Endothelial cell of umbilical vein (primary cell): ENCODE measurements around the gene CIROP. TPM values are rescaled to one million over a fixed set of nuclear protein-coding genes. Genes with fewer than 3 reads are reported as not detected.

ENCODE experiments used
- BruUV-seq: library from RNA; stranded (reverse); fragments of 400-500 nt; replicated peaks from 2 replicates; lab custom pipeline; 2021; lab: Mats Ljungman, UMichigan
- CTCF ChIA-PET: fragments of 300-600, 350-600 bp; sonication (Branson Sonifier 250); formaldehyde crosslinking; loops from one replicate; lab custom pipeline; 2021; ENCODE audit warnings: antibody characterized with exemption, inconsistent platforms; lab: Charles Lee
- POLR2A ChIA-PET: fragments of 300-600, 350-600 bp; sonication (Branson Sonifier 250); formaldehyde crosslinking; loops from one replicate; lab custom pipeline; 2021; ENCODE audit warnings: antibody characterized with exemption, inconsistent platforms; lab: Charles Lee
- DNase-seq: peaks from one replicate; pipeline ENCODE4 v3.0.0-alpha.2; 2011; ENCODE audit warnings: low read depth, low spot score
- FAIRE-seq: peaks from 2 replicates; lab custom pipeline; 2011; peaks lifted over from hg19 to GRCh38; lab: Jason Lieb, UNC
- H2AFZ ChIP-seq: 2 replicates; pipeline ENCODE4 v1.6.0; 2012; ENCODE audit warnings: low read depth, low read length, control low read depth, inconsistent platforms
- H3K27ac ChIP-seq: 2 replicates; pipeline ENCODE4 v1.5.1; 2011; ENCODE audit warnings: low read depth, mild to moderate bottlenecking, control low read depth, low read length, moderate library complexity; ENCODE audit not compliant: insufficient read depth
- H3K27me3 ChIP-seq, 2 experiments: 2 replicates each; pipeline versions ENCODE4 v1.6.0 to v1.6.1; 2011; ENCODE audit warnings: low read length in 2 of 2, mixed read lengths in 1 of 2; ENCODE audit not compliant: control insufficient read depth in 2 of 2, insufficient read depth in 2 of 2
- H3K36me3 ChIP-seq, 2 experiments: 2 replicates in 1 of 2; 3 replicates in 1 of 2; pipeline ENCODE4 v1.5.1; 2011; ENCODE audit warnings: low read length in 2 of 2, mild to moderate bottlenecking in 1 of 2, moderate library complexity in 1 of 2; ENCODE audit not compliant: control insufficient read depth in 2 of 2, insufficient read depth in 2 of 2; ENCODE audit errors: extremely low read depth in 1 of 2
- H3K4me1 ChIP-seq: 3 replicates; pipeline ENCODE4 v1.5.1; 2011; ENCODE audit warnings: mild to moderate bottlenecking, low read length; ENCODE audit not compliant: control insufficient read depth, insufficient read depth; ENCODE audit errors: extremely low read depth
- H3K4me2 ChIP-seq: 2 replicates; pipeline ENCODE4 v1.6.1; 2011; ENCODE audit warnings: low read length, control low read depth, mixed read lengths; ENCODE audit not compliant: insufficient read depth
- H3K4me3 ChIP-seq, 3 experiments: fragments of 200-600 bp in 1 of 3; sonication (generic), shearing (Covaris generic) in 1 of 3; replicated peaks in 1 of 3; 2 replicates each; pipeline ENCODE4 v1.5.1; 2011 to 2016; ENCODE audit warnings: control low read depth in 3 of 3, low read length in 3 of 3, mild to moderate bottlenecking in 2 of 3, inconsistent platforms in 1 of 3, low read depth in 1 of 3, moderate library complexity in 1 of 3; ENCODE audit not compliant: insufficient read depth in 1 of 3
- H3K79me2 ChIP-seq: 2 replicates; pipeline ENCODE4 v1.6.0; 2012; ENCODE audit warnings: low read length, inconsistent platforms; ENCODE audit not compliant: control insufficient read depth, insufficient read depth
- H3K9ac ChIP-seq: replicated peaks from 2 replicates; pipeline ENCODE3; 2011; ENCODE audit warnings: low read length, control low read depth; ENCODE audit not compliant: insufficient read depth; ENCODE audit errors: extremely low read depth
- H3K9me1 ChIP-seq: replicated peaks from 3 replicates; pipeline ENCODE4 v1.6.0; 2011; ENCODE audit warnings: mild to moderate bottlenecking, low read length; ENCODE audit not compliant: control insufficient read depth, insufficient read depth; ENCODE audit errors: extremely low read depth
- H3K9me3 ChIP-seq: replicated peaks from 2 replicates; pipeline ENCODE4 v1.5.1; 2012; ENCODE audit warnings: low read length, inconsistent platforms; ENCODE audit not compliant: control insufficient read depth, insufficient read depth
- H4K20me1 ChIP-seq: replicated peaks from 2 replicates; pipeline ENCODE3; 2011; ENCODE audit warnings: mild to moderate bottlenecking, low read length; ENCODE audit not compliant: control insufficient read depth, insufficient read depth; ENCODE audit errors: extremely low read depth
- EZH2 ChIP-seq: IDR thresholded peaks from 2 replicates; pipeline ENCODE4 v1.6.1; 2012; ENCODE audit warnings: borderline replicate concordance, low read depth, mild to moderate bottlenecking, moderate library complexity, low read length, inconsistent platforms; ENCODE audit not compliant: severe bottlenecking
- FOS ChIP-seq: IDR thresholded peaks from 2 replicates; pipeline ENCODE4 v1.6.1; 2011; ENCODE audit warnings: mild to moderate bottlenecking, low read length, moderate library complexity, borderline replicate concordance; ENCODE audit not compliant: insufficient read depth
- GATA2 ChIP-seq: IDR thresholded peaks from 2 replicates; pipeline ENCODE4 v1.7.0; 2011; ENCODE audit warnings: low read depth, mild to moderate bottlenecking, moderate library complexity, mixed read lengths, low read length; ENCODE audit not compliant: insufficient read length, insufficient read depth
- JUN ChIP-seq: IDR thresholded peaks from 2 replicates; pipeline ENCODE4 v1.6.1; 2011; ENCODE audit warnings: borderline replicate concordance, low read depth; ENCODE audit not compliant: insufficient read length, insufficient read depth
- MYC ChIP-seq: IDR thresholded peaks from one replicate; pipeline ENCODE4 v1.6.1; 2011; ENCODE audit warnings: mild to moderate bottlenecking, low read depth, low read length
- POLR2A ChIP-seq: IDR thresholded peaks from 2 replicates; pipeline ENCODE4 v1.6.1; 2012; ENCODE audit warnings: low read depth, mild to moderate bottlenecking, control low read depth, low read length
- POLR2AphosphoS5 ChIP-seq: IDR thresholded peaks from 2 replicates; pipeline ENCODE4 v1.6.1; 2012; ENCODE audit warnings: low read depth, mild to moderate bottlenecking, control low read depth, low read length, moderate library complexity; ENCODE audit not compliant: insufficient read depth
- dilution Hi-C: fragments of 300-500 bp; cut with MboI; formaldehyde crosslinking; loops from one replicate; pipeline ENCODE4 v1.15.0; 2019; ENCODE audit warnings: low sequenced_read_pairs; ENCODE audit not compliant: extremely low pct_ligation_motif_present
- intact Hi-C: fragments of 100-400 bp; cut with micrococcal nuclease; formaldehyde crosslinking; loops from one replicate; pipeline ENCODE4 v1.10.0; 2022
- polyA plus RNA-seq, 4 experiments: library from polyadenylated mRNA; depleted of rRNA in 3 of 4; stranded (reverse) in 3 of 4; unstranded in 1 of 4; fragments of >200 nt; gene quantifications; 2 replicates each; pipeline versions ENCODE4 v1.2.1 to v1.2.3, GENCODE V29; 2011 to 2012; ENCODE audit warnings: missing spikeins in 1 of 4
- total RNA-seq: library from RNA; stranded (reverse); gene quantifications from 2 replicates; pipeline ENCODE4 v1.2.3, GENCODE V29; 2021
- TF ChIP-seq, protein P1 (sequence below): IDR thresholded peaks from 2 replicates; pipeline ENCODE4 v1.6.1; 2011; ENCODE audit not compliant: insufficient read depth, insufficient read length
- TF ChIP-seq, protein P2 (sequence below), 2 donors: IDR thresholded peaks; 1 replicate in 1 of 2; 2 replicates in 1 of 2; pipeline ENCODE4 v1.5.1; 2011; ENCODE audit warnings: low read length in 2 of 2, mild to moderate bottlenecking in 2 of 2, moderate library complexity in 2 of 2, control low read depth in 1 of 2, inconsistent platforms in 1 of 2, low read depth in 1 of 2; ENCODE audit not compliant: insufficient read depth in 1 of 2; ENCODE audit errors: extremely low read depth in 1 of 2

The CIROP gene
- total and polyA plus RNA-seq, 2 donors (not counting 3 experiments of a cell fraction or from before 2014, with no cell fraction given), result not detected

DNA sequence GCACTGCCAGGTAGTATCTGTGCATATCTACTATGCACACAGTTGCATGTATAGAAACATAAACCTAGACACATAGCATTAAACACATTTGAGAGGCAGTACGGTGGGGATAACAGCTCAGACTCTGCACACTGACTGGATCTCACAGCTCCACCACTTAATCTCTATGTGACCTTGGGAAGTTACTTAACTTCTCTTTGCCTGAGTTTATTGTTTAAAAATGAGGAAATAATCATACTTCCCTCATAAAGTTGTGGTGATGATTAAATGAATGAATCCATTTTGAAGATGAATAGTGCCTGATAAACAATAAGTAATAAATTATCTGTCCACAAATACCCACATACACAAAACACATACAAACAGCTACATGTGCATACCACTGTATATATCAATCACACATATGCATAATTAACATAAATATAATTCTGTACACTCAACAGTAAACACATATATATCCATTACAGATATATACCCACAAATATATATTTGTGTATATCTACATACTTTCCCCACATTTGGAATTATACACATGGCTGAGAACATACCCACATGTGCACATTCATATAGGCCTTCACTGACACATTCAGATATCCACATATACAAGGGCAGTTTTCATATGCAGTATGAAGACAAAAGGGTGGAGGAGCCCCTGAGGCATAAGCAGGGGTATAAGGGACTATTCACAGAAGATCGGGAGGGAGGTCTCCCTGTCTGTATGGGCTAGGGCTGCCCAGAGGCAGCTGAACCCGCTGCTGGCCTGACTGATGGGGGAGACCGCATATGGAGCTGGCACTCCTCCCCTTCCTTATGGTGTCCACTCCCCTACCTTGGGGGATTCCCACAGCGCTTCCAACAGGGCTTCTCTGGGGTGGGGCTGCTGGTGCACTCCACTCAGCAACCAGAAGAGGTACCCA is 53.4 kb downstream of the CIROP start:
- dilution Hi-C loops (no loop called here), intact Hi-C loops (loop anchor here (10.0 kb wide), 1 partner anchor 227 kb away; the partner anchor contains the start of gene MRPL52)
- H3K36me3 ChIP-seq, result peaks cover 0 to 13% of the 10 kb centered on the region in 2 experiments
- no peak overlapping the region for H3K4me2 ChIP-seq
- H2AFZ ChIP-seq, result no peak overlapping the region
- FAIRE-seq (no peak), DNase-seq (no peak)
- no peak overlapping the region for H3K27ac ChIP-seq
- no peaks in the 10 kb centered on the region for H3K9me3 ChIP-seq
- no peaks in the 10 kb centered on the region for H3K27me3 ChIP-seq
- H3K9ac ChIP-seq, result no peak overlapping the region
- ChIA-PET POLR2A (interaction anchor here (0.5 kb wide), 1 partner anchor 74 kb away, joined by 3 read pairs; no protein-coding TSS in a partner anchor), CTCF (interaction anchor here (0.8 to 13.4 kb wide), 5 partner anchors 11 to 494 kb away, joined by 3 to 1071 read pairs (median 6); partner anchors contain the start of gene AJUBA)
- no peaks in the 10 kb centered on the region for H4K20me1 ChIP-seq
- H3K79me2 ChIP-seq, result no peaks in the 10 kb centered on the region
- H3K4me1 ChIP-seq, result peaks cover 16% of the 10 kb centered on the region
- TF ChIP-seq GATA2, result no peak
- no peak for TF ChIP-seq POLR2A
- no peak for TF ChIP-seq FOS
- TF ChIP-seq, protein P1, sequence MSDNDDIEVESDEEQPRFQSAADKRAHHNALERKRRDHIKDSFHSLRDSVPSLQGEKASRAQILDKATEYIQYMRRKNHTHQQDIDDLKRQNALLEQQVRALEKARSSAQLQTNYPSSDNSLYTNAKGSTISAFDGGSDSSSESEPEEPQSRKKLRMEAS, result no peak
- TF ChIP-seq JUN, result no peak
- no peak for TF ChIP-seq POLR2AphosphoS5
- TF ChIP-seq, protein P2, sequence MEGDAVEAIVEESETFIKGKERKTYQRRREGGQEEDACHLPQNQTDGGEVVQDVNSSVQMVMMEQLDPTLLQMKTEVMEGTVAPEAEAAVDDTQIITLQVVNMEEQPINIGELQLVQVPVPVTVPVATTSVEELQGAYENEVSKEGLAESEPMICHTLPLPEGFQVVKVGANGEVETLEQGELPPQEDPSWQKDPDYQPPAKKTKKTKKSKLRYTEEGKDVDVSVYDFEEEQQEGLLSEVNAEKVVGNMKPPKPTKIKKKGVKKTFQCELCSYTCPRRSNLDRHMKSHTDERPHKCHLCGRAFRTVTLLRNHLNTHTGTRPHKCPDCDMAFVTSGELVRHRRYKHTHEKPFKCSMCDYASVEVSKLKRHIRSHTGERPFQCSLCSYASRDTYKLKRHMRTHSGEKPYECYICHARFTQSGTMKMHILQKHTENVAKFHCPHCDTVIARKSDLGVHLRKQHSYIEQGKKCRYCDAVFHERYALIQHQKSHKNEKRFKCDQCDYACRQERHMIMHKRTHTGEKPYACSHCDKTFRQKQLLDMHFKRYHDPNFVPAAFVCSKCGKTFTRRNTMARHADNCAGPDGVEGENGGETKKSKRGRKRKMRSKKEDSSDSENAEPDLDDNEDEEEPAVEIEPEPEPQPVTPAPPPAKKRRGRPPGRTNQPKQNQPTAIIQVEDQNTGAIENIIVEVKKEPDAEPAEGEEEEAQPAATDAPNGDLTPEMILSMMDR (IDR thresholded peaks at IDR 0.05; ENCODE audit: extremely low read depth in 1 of 2, insufficient read depth in 1 of 2, low read depth in 1 of 2, low read length in 2 of 2), result no peak
- TF ChIP-seq EZH2, result no peak
- no peak for TF ChIP-seq MYC
- no peaks in the 10 kb centered on the region for H3K9me1 ChIP-seq
- H3K4me3 ChIP-seq, result no peak overlapping the region
- no TSS peak for BruUV-seq

Other genes with a start within 250 kb of the CIROP start
- 119 and 123 TPM in 2 replicates for gene LRP10, start 233.2 kb downstream of the CIROP start, total RNA-seq
- 157 and 192 TPM in 2 replicates for gene LRP10, start 233.2 kb downstream of the CIROP start, polyA plus RNA-seq
- 0.33 TPM in 1 of 2 replicates, not detected in the other for gene REM2, start 221.8 kb downstream of the CIROP start, total RNA-seq
- 0.06 TPM in 1 of 2 replicates, not detected in the other for gene REM2, start 221.8 kb downstream of the CIROP start, polyA plus RNA-seq
- 61.0 and 68.9 TPM in 2 replicates for gene RBM23, start 185.8 kb downstream of the CIROP start, total RNA-seq
- 67.7 and 73.3 TPM in 2 replicates for gene RBM23, start 185.8 kb downstream of the CIROP start, polyA plus RNA-seq
- 67.2 and 73.1 TPM in 2 replicates for gene PRMT5, start 175.6 kb downstream of the CIROP start, total RNA-seq
- gene PRMT5, start 175.6 kb downstream of the CIROP start, polyA plus RNA-seq, result 185 and 197 TPM in 2 replicates
- 33.8 and 37.4 TPM in 2 replicates for gene HAUS4, start 147.9 kb downstream of the CIROP start, total RNA-seq
- gene HAUS4, start 147.9 kb downstream of the CIROP start, polyA plus RNA-seq, result 23.5 and 30.3 TPM in 2 replicates
- gene AJUBA, start 122.4 kb downstream of the CIROP start, total RNA-seq, result 54.1 and 61.7 TPM in 2 replicates
- 50.0 and 50.7 TPM in 2 replicates for gene AJUBA, start 122.4 kb downstream of the CIROP start, polyA plus RNA-seq
- gene C14orf93, start 94.8 kb downstream of the CIROP start, total RNA-seq, result 5.4 and 7.1 TPM in 2 replicates
- 9.2 and 10.0 TPM in 2 replicates for gene C14orf93, start 94.8 kb downstream of the CIROP start, polyA plus RNA-seq
- gene PSMB5, start 70.1 kb downstream of the CIROP start, total RNA-seq, result 214 and 236 TPM in 2 replicates
- gene PSMB5, start 70.1 kb downstream of the CIROP start, polyA plus RNA-seq, result 459 and 464 TPM in 2 replicates
- not detected in 2 replicates for gene PSMB11, start 62.8 kb downstream of the CIROP start, total RNA-seq
- not detected in 2 replicates for gene PSMB11, start 62.8 kb downstream of the CIROP start, polyA plus RNA-seq
- gene CDH24, start 47.5 kb downstream of the CIROP start, total RNA-seq, result 20.2 and 21.7 TPM in 2 replicates
- gene CDH24, start 47.5 kb downstream of the CIROP start, polyA plus RNA-seq, result 52.9 and 63.1 TPM in 2 replicates
- 220 and 240 TPM in 2 replicates for gene ACIN1, start 9.9 kb downstream of the CIROP start, total RNA-seq
- 136 and 146 TPM in 2 replicates for gene ACIN1, start 9.9 kb downstream of the CIROP start, polyA plus RNA-seq
- gene C14orf119, start 9.5 kb downstream of the CIROP start, total RNA-seq, result 55.5 and 58.3 TPM in 2 replicates
- gene C14orf119, start 9.5 kb downstream of the CIROP start, polyA plus RNA-seq, result 60.5 and 78.7 TPM in 2 replicates
- not detected in 2 replicates for gene CEBPE, start 14.3 kb upstream of the CIROP start, total RNA-seq
- gene CEBPE, start 14.3 kb upstream of the CIROP start, polyA plus RNA-seq, result not detected in 2 replicates
- gene SLC7A8, start 78.7 kb upstream of the CIROP start, total RNA-seq, result 1.1 and 1.6 TPM in 2 replicates
- gene SLC7A8, start 78.7 kb upstream of the CIROP start, polyA plus RNA-seq, result 0.76 and 0.88 TPM in 2 replicates
- not detected in 2 replicates for gene RNF212B, start 132.9 kb upstream of the CIROP start, total RNA-seq
- gene RNF212B, start 132.9 kb upstream of the CIROP start, polyA plus RNA-seq, result not detected in 2 replicates
- 11.3 and 11.7 TPM in 2 replicates for gene HOMEZ, start 181.1 kb upstream of the CIROP start, total RNA-seq
- gene HOMEZ, start 181.1 kb upstream of the CIROP start, polyA plus RNA-seq, result 16.8 and 17.7 TPM in 2 replicates
- gene PPP1R3E, start 197.9 kb upstream of the CIROP start, total RNA-seq, result 4.1 and 7.4 TPM in 2 replicates
- 3.2 and 4.3 TPM in 2 replicates for gene PPP1R3E, start 197.9 kb upstream of the CIROP start, polyA plus RNA-seq
- gene BCL2L2, start 201.8 kb upstream of the CIROP start, total RNA-seq, result 24.3 and 26.2 TPM in 2 replicates
- gene BCL2L2, start 201.8 kb upstream of the CIROP start, polyA plus RNA-seq, result 14.7 and 19.9 TPM in 2 replicates
- 218 and 231 TPM in 2 replicates for gene PABPN1, start 216.5 kb upstream of the CIROP start, total RNA-seq
- 227 and 231 TPM in 2 replicates for gene PABPN1, start 216.5 kb upstream of the CIROP start, polyA plus RNA-seq
- 1.8 and 4.6 TPM in 2 replicates for gene SLC22A17, start 247.9 kb upstream of the CIROP start, total RNA-seq
- 2.9 and 4.2 TPM in 2 replicates for gene SLC22A17, start 247.9 kb upstream of the CIROP start, polyA plus RNA-seq